ENCODE data around the gene PDE3B. TPM values are rescaled to one million over a fixed set of nuclear protein-coding genes. Genes with fewer than 3 reads are reported as not detected.
"Not testable (repeated sequence)": the region's sequence is repeated elsewhere in the genome, so short reads cannot be mapped to it uniquely, and the experiment has no call there.

PDE3B gene
- total RNA-seq, 1 donor from 2014 or later, result 34.3 TPM

DNA sequence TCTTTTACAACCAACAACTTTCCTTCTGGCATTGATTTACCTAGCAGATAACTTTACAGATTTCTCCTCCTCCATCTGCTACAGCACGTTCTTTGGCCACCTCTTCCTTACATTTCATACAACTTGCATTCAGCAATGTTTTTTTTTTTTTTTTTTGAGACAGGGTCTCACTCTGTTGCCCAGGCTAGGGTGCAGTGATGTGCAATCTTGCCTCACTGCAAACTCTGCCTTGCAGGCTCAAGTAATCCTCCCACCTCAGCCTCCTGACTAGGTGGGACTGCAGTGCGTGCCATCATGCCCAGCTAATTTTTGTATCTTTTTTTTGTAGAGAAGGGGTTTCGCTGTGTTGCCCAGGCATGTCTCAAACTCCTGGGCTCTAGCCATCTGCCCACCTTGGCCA is 6.5 kb downstream of the PDE3B start:
- no peak for ATAC-seq
- intact Hi-C loops (cut with DNase I), result no loop called here

GRCh38 chr11:14653090-14653489 is 9.5 kb downstream of the PDE3B start:
- no peaks in the 10 kb centered on the region for H3K9me3 ChIP-seq
- DNase-seq, result no peak
- ATAC-seq, result no peak
- H3K27me3 ChIP-seq (ENCODE audit: low read depth), result no peaks in the 10 kb centered on the region
- no peak overlapping the region for H3K27ac ChIP-seq
- H3K4me1 ChIP-seq, result no peaks in the 10 kb centered on the region
- intact Hi-C loops (cut with DNase I), result no loop called here
- no peaks in the 10 kb centered on the region for H3K36me3 ChIP-seq
- TF ChIP-seq, protein P1, sequence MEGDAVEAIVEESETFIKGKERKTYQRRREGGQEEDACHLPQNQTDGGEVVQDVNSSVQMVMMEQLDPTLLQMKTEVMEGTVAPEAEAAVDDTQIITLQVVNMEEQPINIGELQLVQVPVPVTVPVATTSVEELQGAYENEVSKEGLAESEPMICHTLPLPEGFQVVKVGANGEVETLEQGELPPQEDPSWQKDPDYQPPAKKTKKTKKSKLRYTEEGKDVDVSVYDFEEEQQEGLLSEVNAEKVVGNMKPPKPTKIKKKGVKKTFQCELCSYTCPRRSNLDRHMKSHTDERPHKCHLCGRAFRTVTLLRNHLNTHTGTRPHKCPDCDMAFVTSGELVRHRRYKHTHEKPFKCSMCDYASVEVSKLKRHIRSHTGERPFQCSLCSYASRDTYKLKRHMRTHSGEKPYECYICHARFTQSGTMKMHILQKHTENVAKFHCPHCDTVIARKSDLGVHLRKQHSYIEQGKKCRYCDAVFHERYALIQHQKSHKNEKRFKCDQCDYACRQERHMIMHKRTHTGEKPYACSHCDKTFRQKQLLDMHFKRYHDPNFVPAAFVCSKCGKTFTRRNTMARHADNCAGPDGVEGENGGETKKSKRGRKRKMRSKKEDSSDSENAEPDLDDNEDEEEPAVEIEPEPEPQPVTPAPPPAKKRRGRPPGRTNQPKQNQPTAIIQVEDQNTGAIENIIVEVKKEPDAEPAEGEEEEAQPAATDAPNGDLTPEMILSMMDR (IDR thresholded peaks at IDR 0.05), result no peak
- H3K4me3 ChIP-seq, result no peak overlapping the region

More for the DNA sequence above, 6.5 kb downstream of the PDE3B start:
- TF ChIP-seq, protein P1 (IDR thresholded peaks at IDR 0.05), result no peak
- H3K27me3 ChIP-seq (ENCODE audit: low read depth), result no peaks in the 10 kb centered on the region
- H3K4me1 ChIP-seq, result no peaks in the 10 kb centered on the region
- H3K9me3 ChIP-seq, result no peaks in the 10 kb centered on the region
- no peak overlapping the region for H3K27ac ChIP-seq
- no peak for DNase-seq
- no peaks in the 10 kb centered on the region for H3K36me3 ChIP-seq
- no peak overlapping the region for H3K4me3 ChIP-seq

- intact Hi-C loops (cut with DNase I), result no loop called here
- TF ChIP-seq, protein P1 (IDR thresholded peaks at IDR 0.05), result no peak
- Histone ChIP-seq H3K4me3 (no peak overlapping the region), H3K36me3 (no peaks in the 10 kb centered on the region), H3K27ac (no peak overlapping the region), H3K4me1 (no peaks in the 10 kb centered on the region), H3K9me3 (no peaks in the 10 kb centered on the region), H3K27me3 (ENCODE audit: low read depth) (no peaks in the 10 kb centered on the region)
- no peak for DNase-seq
- ATAC-seq, result no peak
Measured at GRCh38 chr11:14655435-14655834, 11.8 kb downstream of the PDE3B start.

DNA sequence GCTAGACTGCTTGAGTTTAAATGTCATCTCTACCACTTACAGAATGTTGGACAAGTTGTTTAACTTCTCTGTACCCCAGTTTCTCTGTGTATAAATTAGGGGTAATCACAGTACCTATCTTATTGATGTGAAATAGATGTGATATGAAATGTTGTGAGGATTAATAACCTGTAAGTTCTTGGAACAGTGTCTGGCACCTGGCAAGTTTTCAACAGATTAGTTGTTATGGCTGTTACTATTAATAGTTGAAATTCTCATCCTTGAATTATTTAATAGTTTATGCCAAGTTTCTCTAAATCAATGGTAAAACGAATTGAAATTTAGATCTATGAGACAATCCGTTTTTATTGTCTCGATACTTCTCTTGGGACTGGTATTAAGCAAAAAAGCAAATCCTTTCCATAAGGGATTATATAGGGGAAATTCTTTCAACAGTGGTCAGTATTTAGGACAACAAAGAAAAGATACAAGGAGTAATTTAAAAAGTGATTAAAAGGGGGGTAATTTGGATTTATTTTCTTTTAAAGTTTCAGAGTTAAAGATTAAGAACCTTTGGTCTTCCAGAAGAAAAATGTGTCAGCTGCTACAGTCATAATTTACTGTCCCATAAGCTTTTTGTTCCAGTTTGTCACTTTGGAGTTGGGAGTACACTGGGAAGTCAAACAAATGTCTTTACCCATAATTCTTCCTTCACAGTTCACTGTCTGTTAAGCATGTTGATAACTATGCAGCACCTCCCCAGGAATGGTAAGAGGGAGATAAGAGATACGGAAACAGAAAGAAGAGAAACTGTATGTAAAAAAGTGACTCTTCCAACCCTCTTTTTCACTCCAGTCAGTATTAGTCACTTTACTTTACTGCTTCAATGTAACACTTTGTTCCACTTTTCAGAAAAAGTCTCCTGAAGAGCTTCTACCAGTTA is 13.2 kb downstream of the PDE3B start:
- H3K36me3 ChIP-seq, result no peaks in the 10 kb centered on the region
- no peaks in the 10 kb centered on the region for H3K4me1 ChIP-seq
- H3K4me3 ChIP-seq, result no peak overlapping the region
- H3K27ac ChIP-seq, result no peak overlapping the region
- TF ChIP-seq, protein P1 (IDR thresholded peaks at IDR 0.05), result no peak
- intact Hi-C loops (cut with DNase I), result no loop called here
- ATAC-seq (no peak), DNase-seq (no peak)
- no peaks in the 10 kb centered on the region for H3K27me3 ChIP-seq (ENCODE audit: low read depth)
- no peaks in the 10 kb centered on the region for H3K9me3 ChIP-seq

GRCh38 chr11:14657841-14658240 is 14.2 kb downstream of the PDE3B start:
- no peaks in the 10 kb centered on the region for H3K9me3 ChIP-seq
- H3K4me3 ChIP-seq, result no peak overlapping the region
- no peak for DNase-seq
- H3K36me3 ChIP-seq, result no peaks in the 10 kb centered on the region
- TF ChIP-seq, protein P1 (IDR thresholded peaks at IDR 0.05), result no peak
- no peak for ATAC-seq
- intact Hi-C loops (cut with DNase I), result no loop called here
- H3K27me3 ChIP-seq (ENCODE audit: low read depth), result no peaks in the 10 kb centered on the region
- H3K4me1 ChIP-seq, result no peaks in the 10 kb centered on the region
- H3K27ac ChIP-seq, result no peak overlapping the region

DNA sequence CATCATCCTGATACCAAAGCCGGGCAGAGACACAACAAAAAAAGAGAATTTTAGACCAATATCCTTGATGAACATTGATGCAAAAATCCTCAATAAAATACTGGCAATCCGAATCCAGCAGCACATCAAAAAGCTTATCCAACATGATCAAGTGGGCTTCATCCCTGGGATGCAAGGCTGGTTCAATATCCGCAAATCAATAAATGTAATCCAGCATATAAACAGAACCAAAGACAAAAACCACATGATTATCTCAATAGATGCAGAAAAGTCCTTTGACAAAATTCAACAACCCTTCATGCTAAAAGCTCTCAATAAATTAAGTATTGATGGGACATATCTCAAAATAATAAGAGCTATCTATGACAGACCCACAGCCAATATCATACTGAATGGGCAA is 21.3 kb downstream of the PDE3B start:
- H3K4me1 ChIP-seq; DNase-seq; H3K9me3 ChIP-seq; H3K27ac ChIP-seq; intact Hi-C loops (cut with DNase I); H3K4me3 ChIP-seq; ATAC-seq; H3K27me3 ChIP-seq (ENCODE audit: low read depth); H3K36me3 ChIP-seq: not testable (repeated sequence)

DNA sequence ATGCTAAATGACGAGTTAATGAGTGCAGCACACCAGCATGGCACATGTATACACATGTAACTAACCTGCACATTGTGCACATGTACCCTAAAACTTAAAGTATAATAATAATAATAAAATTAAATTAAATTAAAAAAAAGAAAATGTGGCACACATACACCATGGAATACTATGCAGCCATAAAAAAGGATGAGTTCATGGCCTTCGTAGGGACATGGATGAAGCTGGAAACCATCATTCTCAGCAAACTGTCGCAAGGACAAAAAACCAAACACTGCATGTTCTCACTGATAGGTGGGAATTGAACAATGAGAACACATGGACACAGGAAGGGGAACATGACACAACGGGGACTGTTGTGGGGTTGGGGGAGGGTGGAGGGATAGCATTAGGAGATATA is 23.7 kb downstream of the PDE3B start:
- H3K36me3 ChIP-seq; H3K4me3 ChIP-seq; H3K4me1 ChIP-seq; DNase-seq; H3K27ac ChIP-seq; intact Hi-C loops (cut with DNase I); ATAC-seq; H3K9me3 ChIP-seq; H3K27me3 ChIP-seq (ENCODE audit: low read depth): not testable (repeated sequence)

All from lower lobe of right lung (tissue), 2 donors.